Progenitor cell of endocrine pancreas (in vitro differentiated cells): ENCODE data around the gene ASCC1. TPM values are rescaled to one million over a fixed set of nuclear protein-coding genes. Genes with fewer than 3 reads are reported as not detected.

Experiments
- DNase-seq: peaks from one replicate; pipeline ENCODE4 v3.0.0; 2021; ENCODE audit warnings: low spot score; ENCODE audit not compliant: unreplicated experiment
- H3K27ac Mint-ChIP-seq: 2 replicates; pipeline ENCODE4 v1.8.0; 2021; ENCODE audit warnings: mild to moderate bottlenecking, moderate library complexity, mixed read lengths
- H3K27me3 Mint-ChIP-seq: 2 replicates; pipeline ENCODE4 v1.8.0; 2021; ENCODE audit warnings: mixed read lengths
- H3K36me3 Mint-ChIP-seq: 2 replicates; pipeline ENCODE4 v1.8.0; 2022; ENCODE audit warnings: mixed read lengths; ENCODE audit not compliant: insufficient read depth
- H3K4me1 Mint-ChIP-seq: 2 replicates; pipeline ENCODE4 v1.8.0; 2021; ENCODE audit warnings: low read depth, mixed read lengths
- H3K4me3 Mint-ChIP-seq: 2 replicates; pipeline ENCODE4 v1.8.0; 2021; ENCODE audit warnings: low read depth, mild to moderate bottlenecking, moderate library complexity, mixed read lengths
- H3K9me3 Mint-ChIP-seq: 2 replicates; pipeline ENCODE4 v1.8.0; 2021; ENCODE audit warnings: low read depth, mixed read lengths
- CTCF ChIP-seq: fragments of 200-600 bp; sonication (generic); IDR thresholded peaks from one replicate; pipeline ENCODE4 v1.5.0; 2021; ENCODE audit warnings: antibody characterized with exemption, mild to moderate bottlenecking; ENCODE audit not compliant: unreplicated experiment
- total RNA-seq: library from RNA; stranded (reverse); gene quantifications from 2 replicates; pipeline ENCODE4 v1.2.1, GENCODE V29; 2021

ASCC1 gene
- total RNA-seq, 1 donor from 2014 or later, result 42.2 TPM

GRCh38 chr10:72068126-72068765 is 147.8 kb downstream of the ASCC1 start:
- Mint-ChIP-seq H3K36me3 (peaks cover 11% of the 10 kb centered on the region), H3K4me1 (peaks cover 3% of the 10 kb centered on the region), H3K4me3 (no peak overlapping the region), H3K27ac (no peak overlapping the region), H3K9me3 (no peaks in the 10 kb centered on the region), H3K27me3 (no peaks in the 10 kb centered on the region)
- DNase-seq, result no peak
- TF ChIP-seq CTCF, result no peak

GRCh38 chr10:72067463-72068125 is 148.5 kb downstream of the ASCC1 start:
- Mint-ChIP-seq H3K4me1 (peaks cover 3% of the 10 kb centered on the region), H3K36me3 (peaks cover 11% of the 10 kb centered on the region), H3K27me3 (no peaks in the 10 kb centered on the region), H3K27ac (no peak overlapping the region), H3K4me3 (no peak overlapping the region), H3K9me3 (no peaks in the 10 kb centered on the region)
- no peak for TF ChIP-seq CTCF
- DNase-seq, result no peak

- H3K27ac Mint-ChIP-seq, result no peak overlapping the region
- H3K4me3 Mint-ChIP-seq, result no peak overlapping the region
- no peaks in the 10 kb centered on the region for H3K27me3 Mint-ChIP-seq
- TF ChIP-seq CTCF, result no peak
- no peaks in the 10 kb centered on the region for H3K9me3 Mint-ChIP-seq
- peaks cover 9% of the 10 kb centered on the region for H3K36me3 Mint-ChIP-seq
- peaks cover 3% of the 10 kb centered on the region for H3K4me1 Mint-ChIP-seq
- no peak for DNase-seq
These were observed 149.5 kb downstream of the ASCC1 start for GRCh38 chr10:72066318-72067284.

- TF ChIP-seq CTCF, result no peak
- no peak for DNase-seq
- Mint-ChIP-seq H3K27ac (no peak overlapping the region), H3K4me3 (no peak overlapping the region), H3K9me3 (no peaks in the 10 kb centered on the region), H3K27me3 (no peaks in the 10 kb centered on the region), H3K36me3 (peaks cover 6% of the 10 kb centered on the region), H3K4me1 (peaks cover 4% of the 10 kb centered on the region)
These were observed 150.5 kb downstream of the ASCC1 start for GRCh38 chr10:72065439-72066025.
